Measurements from ENCODE around the gene CDC42SE2. TPM values are rescaled to one million over a fixed set of nuclear protein-coding genes. Genes with fewer than 3 reads are reported as not detected.
"Not testable (repeated sequence)": the region's sequence is repeated elsewhere in the genome, so short reads cannot be mapped to it uniquely, and the experiment has no call there.

CDC42SE2 gene
- total RNA-seq, 2 donors from 2014 or later, result 84.6 to 102 TPM

- DNase-seq (ENCODE audit: low spot score in 2 of 2) (no peak), ATAC-seq (no peak)
- peak overlapping the region; percentile 76 to 91 for H3K27ac Mint-ChIP-seq
- H3K9me3 Mint-ChIP-seq, result no peaks in the 10 kb centered on the region
- peaks cover 10 to 57% of the 10 kb centered on the region in 2 donors for H3K36me3 Mint-ChIP-seq
These were observed 97.9 kb downstream of the CDC42SE2 start for GRCh38 chr5:131361677-131362315.

DNA sequence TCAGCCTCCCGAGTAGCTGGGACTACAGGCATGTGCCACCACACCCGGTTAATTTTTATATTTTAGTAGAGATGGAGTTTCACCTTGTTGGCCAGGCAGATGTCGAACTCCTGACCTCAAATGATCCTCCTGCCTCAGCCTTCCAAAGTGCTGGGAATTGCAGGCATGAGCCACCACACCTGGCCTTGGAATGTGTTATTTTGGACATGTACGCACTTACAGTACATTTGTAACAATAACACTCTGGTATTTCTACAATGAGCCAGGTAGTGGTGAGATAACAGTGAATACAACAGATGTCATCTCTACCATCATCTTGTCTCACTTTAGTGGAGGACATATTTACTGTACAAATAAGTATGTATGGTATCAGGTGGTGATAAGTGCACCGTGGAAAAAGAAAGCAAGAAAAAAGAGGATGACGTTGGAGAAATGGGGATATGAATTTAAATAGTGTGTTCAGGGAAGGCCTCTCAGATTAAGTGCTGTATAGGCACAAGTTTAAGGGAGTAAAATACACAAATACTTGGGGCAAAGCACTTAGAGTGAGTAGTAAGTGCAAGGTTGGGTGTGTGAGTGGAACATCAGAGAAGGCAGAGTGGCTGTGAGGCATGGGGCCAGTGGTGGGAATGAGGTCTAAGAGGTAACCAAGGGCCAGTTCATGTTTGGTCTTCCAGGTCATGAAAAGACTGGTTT lies 100.1 kb downstream of the CDC42SE2 start:
- peaks cover 10 to 74% of the 10 kb centered on the region in 2 donors for H3K36me3 Mint-ChIP-seq
- H3K9me3 Mint-ChIP-seq, result no peaks in the 10 kb centered on the region
- DNase-seq (ENCODE audit: low spot score in 2 of 2) (no peak), ATAC-seq (peak; percentile 19 to 21)
- peak overlapping the region; percentile 70 to 76 for H3K27ac Mint-ChIP-seq

DNA sequence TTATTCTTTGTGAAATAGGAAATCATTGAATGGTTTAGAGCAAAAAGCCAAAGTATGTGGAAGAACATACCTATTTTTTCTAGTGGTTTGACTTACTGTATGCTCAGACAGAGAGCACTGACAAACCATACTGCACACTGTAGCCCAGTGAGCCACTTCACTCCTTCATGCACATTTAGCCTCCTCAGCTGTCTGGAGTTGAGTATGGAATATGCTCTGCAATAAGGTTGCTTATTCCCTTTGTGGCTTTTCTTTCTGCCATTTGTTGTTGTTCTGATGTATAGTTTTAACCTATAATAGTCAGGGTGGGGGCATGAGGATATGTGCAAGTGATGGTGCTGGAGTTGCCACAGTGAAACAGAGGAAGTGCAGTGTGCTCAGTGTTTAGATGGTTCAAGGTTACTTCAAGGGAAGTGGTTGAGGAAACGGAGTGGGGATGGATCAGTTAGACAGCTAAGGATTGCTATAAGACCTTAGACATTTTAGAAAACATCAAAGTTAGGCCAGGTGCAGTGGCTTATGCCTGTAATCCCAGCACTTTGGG lies 100.7 kb downstream of the CDC42SE2 start:
- Mint-ChIP-seq H3K27ac (peak overlapping the region; percentile 70 to 76), H3K9me3 (no peaks in the 10 kb centered on the region), H3K36me3 (peaks cover 10 to 72% of the 10 kb centered on the region in 2 donors)
- DNase-seq (ENCODE audit: low spot score in 2 of 2) (no peak), ATAC-seq (peak; percentile 51 to 60)

DNA sequence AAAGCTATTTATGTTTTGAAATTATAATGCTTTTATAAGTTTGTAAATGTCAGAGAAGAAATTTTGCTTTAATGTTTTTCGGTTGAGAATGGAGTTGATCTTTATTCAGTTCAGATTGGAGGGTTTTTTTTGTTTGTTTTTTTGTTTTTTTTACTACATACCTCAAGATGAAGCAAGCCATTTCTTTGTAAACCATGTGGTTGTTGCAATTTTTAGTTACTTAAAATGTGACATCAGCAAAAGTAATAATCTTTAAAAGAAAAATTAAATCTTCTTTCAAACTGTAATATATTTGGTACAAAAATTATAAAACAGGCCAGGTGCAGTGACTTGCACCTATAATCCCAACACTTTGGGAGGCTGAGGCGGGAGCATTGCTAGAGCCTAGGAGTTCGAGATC lies 102.6 kb downstream of the CDC42SE2 start:
- peak overlapping the region; percentile 76 for H3K27ac Mint-ChIP-seq
- H3K36me3 Mint-ChIP-seq, result peaks cover 10 to 65% of the 10 kb centered on the region in 2 donors
- no peak for ATAC-seq
- no peaks in the 10 kb centered on the region for H3K9me3 Mint-ChIP-seq
- no peak for DNase-seq (ENCODE audit: low spot score in 2 of 2)

- H3K9me3 Mint-ChIP-seq, result no peaks in the 10 kb centered on the region
- ATAC-seq, result peak; percentile 24 to 42
- DNase-seq (ENCODE audit: low spot score in 2 of 2), result no peak
- peaks cover 5 to 58% of the 10 kb centered on the region in 2 donors for H3K36me3 Mint-ChIP-seq
- peak overlapping the region; percentile 63 to 76 for H3K27ac Mint-ChIP-seq
These were observed 103.5 kb downstream of the CDC42SE2 start for GRCh38 chr5:131367219-131367860.

GRCh38 chr5:131368866-131369265 lies 105.0 kb downstream of the CDC42SE2 start:
- Mint-ChIP-seq H3K9me3 (no peaks in the 10 kb centered on the region), H3K27ac (peak overlapping the region; percentile 53 to 76)
- ATAC-seq, result no peak

DNA sequence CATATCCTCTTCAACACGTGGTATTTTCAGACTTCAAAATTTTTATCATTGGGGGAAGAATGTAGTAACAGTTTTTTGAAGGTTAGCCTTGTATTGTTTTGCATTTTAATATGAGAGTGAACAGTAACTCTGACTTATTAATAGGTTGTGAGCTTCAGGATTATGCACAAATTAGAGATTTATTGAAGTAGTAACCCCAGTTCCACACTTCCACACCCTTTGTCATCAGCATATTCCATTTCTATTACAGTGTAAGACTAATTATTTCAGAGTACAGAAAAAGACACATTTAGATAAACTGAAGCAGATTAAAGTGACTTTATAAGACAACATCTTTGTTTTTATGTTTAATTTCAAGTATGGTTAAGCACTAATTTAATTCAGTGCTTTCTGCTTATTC lies 105.7 kb downstream of the CDC42SE2 start:
- Mint-ChIP-seq H3K27ac (peak overlapping the region in 1 of 2 donors; percentile 53), H3K36me3 (peaks cover 3 to 50% of the 10 kb centered on the region in 2 donors), H3K9me3 (no peaks in the 10 kb centered on the region)
- DNase-seq (ENCODE audit: low spot score in 2 of 2), result no peak
- ATAC-seq, result no peak

More at GRCh38 chr5:131368866-131369265, 105.0 kb downstream of the CDC42SE2 start:
- peaks cover 5 to 56% of the 10 kb centered on the region in 2 donors for H3K36me3 Mint-ChIP-seq
- no peak for DNase-seq (ENCODE audit: low spot score in 2 of 2)

DNA sequence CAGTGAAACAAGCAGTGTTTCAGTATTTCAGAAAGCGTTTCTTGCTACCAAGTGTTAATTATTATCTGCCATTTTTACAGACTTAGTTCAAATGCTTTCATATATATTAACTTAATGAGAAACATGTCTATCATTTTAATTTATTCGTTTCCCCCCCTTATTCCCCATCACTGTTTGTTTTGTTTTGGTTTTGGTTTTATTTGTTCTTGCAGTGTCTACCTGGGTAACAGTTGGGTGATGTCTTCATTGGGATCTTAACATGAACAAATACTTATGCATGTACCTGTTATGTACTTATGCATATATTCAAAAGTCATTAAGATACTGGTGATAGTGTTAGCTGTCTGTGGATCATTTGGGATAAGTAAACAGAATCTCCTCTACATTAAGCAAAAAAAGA lies 108.0 kb downstream of the CDC42SE2 start:
- no peaks in the 10 kb centered on the region for H3K9me3 Mint-ChIP-seq
- peaks cover 0 to 49% of the 10 kb centered on the region in 2 donors for H3K36me3 Mint-ChIP-seq
- peak overlapping the region; percentile 75 to 76 for H3K27ac Mint-ChIP-seq
- ATAC-seq (no peak), DNase-seq (ENCODE audit: low spot score in 2 of 2) (no peak)

DNA sequence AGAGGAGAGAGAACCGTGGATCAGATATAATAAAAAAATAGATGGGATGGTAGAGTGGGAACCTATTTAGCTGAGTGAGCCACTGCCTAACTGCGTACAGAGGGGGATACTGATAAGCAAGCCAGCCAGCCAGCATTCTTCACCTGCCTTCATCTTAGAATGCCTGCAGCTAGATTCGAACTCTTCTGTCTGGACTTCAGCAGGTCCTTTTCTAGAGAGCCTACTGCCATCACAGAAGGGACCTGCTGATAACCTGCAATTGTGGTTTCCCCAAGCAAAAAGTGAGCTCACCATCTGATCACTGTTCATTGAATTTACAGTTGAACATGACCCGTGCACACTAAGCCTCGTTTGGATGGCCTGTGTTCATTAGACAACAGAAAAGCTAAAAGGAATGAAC lies 109.4 kb downstream of the CDC42SE2 start:
- DNase-seq (ENCODE audit: low spot score in 2 of 2), result no peak
- ATAC-seq, result peak in 1 of 2 donors; percentile 9
- Mint-ChIP-seq H3K27ac (peak overlapping the region; percentile 75 to 92), H3K36me3 (peaks cover 0 to 37% of the 10 kb centered on the region in 2 donors), H3K9me3 (no peaks in the 10 kb centered on the region)

DNA sequence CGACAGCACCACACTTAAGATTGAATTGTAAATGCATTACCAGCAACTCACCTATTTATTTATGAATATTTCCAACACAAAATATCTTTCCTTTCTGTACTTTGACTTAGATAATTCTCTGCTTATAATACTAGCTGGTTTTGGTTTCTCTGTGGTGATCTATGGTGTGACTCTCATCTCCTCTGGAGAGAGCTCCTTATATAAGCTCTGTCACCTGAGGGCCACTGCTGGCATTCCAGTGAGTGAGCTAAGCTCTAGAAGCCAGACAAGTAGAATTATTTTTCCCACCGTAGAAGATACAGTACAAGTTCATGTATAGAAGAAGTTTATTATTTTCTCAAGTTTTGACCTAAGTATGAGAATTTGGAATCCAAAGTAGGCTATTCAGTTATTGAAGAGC lies 111.5 kb downstream of the CDC42SE2 start:
- DNase-seq (ENCODE audit: low spot score in 2 of 2), result no peak
- no peaks in the 10 kb centered on the region for H3K9me3 Mint-ChIP-seq
- peaks cover 0 to 28% of the 10 kb centered on the region in 2 donors for H3K36me3 Mint-ChIP-seq
- peak overlapping the region; percentile 94 to 97 for H3K27ac Mint-ChIP-seq
- ATAC-seq, result no peak

DNA sequence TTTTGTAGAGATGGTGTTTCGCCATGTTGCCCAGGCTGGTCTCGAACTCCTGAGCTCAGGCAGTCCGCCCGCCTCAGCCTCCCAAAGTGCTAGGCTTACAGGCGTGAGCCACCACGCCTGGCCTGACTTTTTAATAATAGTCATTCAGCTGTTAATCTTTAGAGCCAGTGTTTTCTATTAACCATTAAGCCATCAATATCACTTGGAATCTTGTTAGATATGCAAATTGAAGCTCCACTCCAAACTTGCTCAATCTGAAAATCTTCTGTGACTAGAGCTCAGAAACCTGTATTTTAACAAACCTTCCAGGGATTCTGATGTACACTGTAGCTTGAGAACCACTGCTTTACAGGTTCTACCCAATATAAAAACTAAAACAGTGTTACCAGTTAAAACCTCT lies 113.5 kb downstream of the CDC42SE2 start:
- Mint-ChIP-seq H3K36me3 (peaks cover 11 to 30% of the 10 kb centered on the region in 2 donors), H3K27ac (peak overlapping the region; percentile 94 to 97), H3K9me3 (peaks cover 0 to 7% of the 10 kb centered on the region in 2 donors)
- DNase-seq (ENCODE audit: low spot score in 2 of 2), result no peak
- ATAC-seq, result no peak

DNA sequence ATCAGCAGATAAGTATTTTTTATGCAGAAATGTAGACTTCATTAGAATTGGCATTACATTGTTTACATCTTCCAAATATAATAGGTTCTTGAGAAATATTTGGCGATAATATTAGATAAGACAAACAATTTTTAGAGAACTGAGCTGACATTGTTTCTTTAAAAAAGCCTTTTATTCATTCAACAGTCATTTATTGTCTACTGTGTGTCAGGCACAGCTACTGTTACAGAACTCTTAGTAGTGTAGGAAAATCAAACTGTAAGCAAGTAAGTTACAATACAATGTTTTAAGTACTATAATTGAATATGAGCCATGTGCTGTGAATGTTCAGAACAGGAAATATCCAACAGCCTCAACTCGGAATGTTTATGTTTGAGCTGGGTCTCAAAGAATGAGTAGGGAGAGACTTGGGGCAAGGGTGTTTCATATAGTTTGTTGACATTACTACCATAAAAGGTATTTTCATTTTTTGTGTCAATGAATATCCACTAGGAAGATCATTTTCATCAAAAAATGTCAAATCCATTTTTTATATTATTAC lies 114.0 kb downstream of the CDC42SE2 start:
- DNase-seq (ENCODE audit: low spot score in 2 of 2), result no peak
- H3K36me3 Mint-ChIP-seq, result peaks cover 11 to 30% of the 10 kb centered on the region in 2 donors
- H3K27ac Mint-ChIP-seq, result peak overlapping the region; percentile 94 to 97
- no peak for ATAC-seq
- peaks cover 0 to 7% of the 10 kb centered on the region in 2 donors for H3K9me3 Mint-ChIP-seq

- ATAC-seq, result peak; percentile 19 to 36
- H3K9me3 Mint-ChIP-seq, result peaks cover 0 to 7% of the 10 kb centered on the region in 2 donors
- DNase-seq (ENCODE audit: low spot score in 2 of 2), result no peak
- H3K36me3 Mint-ChIP-seq, result peaks cover 11 to 34% of the 10 kb centered on the region in 2 donors
- H3K27ac Mint-ChIP-seq, result peak overlapping the region; percentile 94 to 100
These were observed 115.1 kb downstream of the CDC42SE2 start for GRCh38 chr5:131378721-131379541.

DNA sequence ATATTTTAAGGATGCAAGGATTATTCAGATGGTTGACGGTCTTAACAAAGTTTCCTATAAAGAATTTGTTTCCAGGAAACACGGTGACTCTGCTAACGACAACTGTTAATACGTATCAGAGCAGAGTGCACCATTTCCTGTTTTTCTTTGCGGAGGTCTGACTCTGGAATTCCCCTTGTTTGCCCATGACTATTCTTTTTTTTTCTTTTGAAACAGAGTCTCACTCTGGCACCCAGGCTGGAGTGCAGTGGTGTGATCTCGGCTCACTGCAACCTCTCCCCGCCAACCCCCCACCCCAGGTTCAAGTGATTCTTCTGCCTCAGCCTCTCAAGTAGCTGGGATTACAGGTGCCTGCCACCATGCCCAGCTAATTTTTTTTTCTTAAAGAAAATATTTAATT lies 115.9 kb downstream of the CDC42SE2 start:
- peaks cover 11 to 40% of the 10 kb centered on the region in 2 donors for H3K36me3 Mint-ChIP-seq
- DNase-seq (ENCODE audit: low spot score in 2 of 2), result peak in 1 of 2 donors; percentile 52
- H3K27ac Mint-ChIP-seq, result peak overlapping the region; percentile 94 to 100
- ATAC-seq, result peak; percentile 69 to 72
- peaks cover 0 to 7% of the 10 kb centered on the region in 2 donors for H3K9me3 Mint-ChIP-seq

- not testable (repeated sequence) for DNase-seq (ENCODE audit: low spot score in 2 of 2); ATAC-seq; H3K9me3 Mint-ChIP-seq
- peaks cover 11 to 44% of the 10 kb centered on the region in 2 donors for H3K36me3 Mint-ChIP-seq
- H3K27ac Mint-ChIP-seq, result peak overlapping the region; percentile 94 to 100
These were observed 116.4 kb downstream of the CDC42SE2 start for GRCh38 chr5:131380238-131380637.

DNA sequence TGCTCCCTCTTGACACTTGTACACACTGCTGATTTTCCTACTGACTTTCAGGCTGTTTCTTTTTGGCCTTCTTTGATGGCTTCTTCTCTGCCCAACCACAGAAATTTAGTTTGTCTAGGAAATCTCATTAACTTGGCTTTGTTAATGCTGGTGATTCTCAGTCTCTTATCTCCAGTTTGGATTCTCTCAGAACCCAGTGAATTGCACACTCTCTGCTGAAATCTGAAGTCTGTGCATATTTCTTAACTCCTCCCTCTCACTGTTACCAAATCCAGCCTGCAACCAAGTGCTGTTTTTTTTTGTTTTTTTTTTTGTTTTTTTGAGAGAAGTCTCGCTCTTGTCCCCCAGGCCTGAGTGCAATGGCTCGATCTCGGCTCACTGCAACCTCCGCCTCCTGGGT lies 117.2 kb downstream of the CDC42SE2 start:
- ATAC-seq (no peak), DNase-seq (ENCODE audit: low spot score in 2 of 2) (no peak)
- Mint-ChIP-seq H3K9me3 (peaks cover 0 to 7% of the 10 kb centered on the region in 2 donors), H3K36me3 (peaks cover 11 to 45% of the 10 kb centered on the region in 2 donors), H3K27ac (peak overlapping the region; percentile 94 to 97)

Data from activated naive CD4-positive, alpha-beta T cell treated with anti-CD3 and anti-CD28 coated beads, Interleukin-2, amount 50 U/mL, for 72 hours (primary cell).